Measurements from ENCODE around the gene CHST11. TPM values are rescaled to one million over a fixed set of nuclear protein-coding genes. Genes with fewer than 3 reads are reported as not detected.

CHST11 gene
- total RNA-seq, 2 donors from 2014 or later = 4.6 to 14.5 TPM

GRCh38 chr12:104793968-104794367 lies 337.2 kb downstream of the CHST11 start:
- WGBS, 2 donors = 96 to 100% methylated on average over 1 of the region's 1 CpG
- intact Hi-C loops (cut with DNase I) = no loop called here
- TF ChIP-seq POLR2A (IDR thresholded peaks at IDR 0.05) (no peak), CTCF (IDR thresholded peaks at IDR 0.05) (no peak)

GRCh38 chr12:104796475-104796862 lies 339.7 kb downstream of the CHST11 start:
- DNase-seq = no peak
- no peaks in the 10 kb centered on the region for H3K27me3 ChIP-seq
- ATAC-seq = no peak
- no peaks in the 10 kb centered on the region for H3K9me3 ChIP-seq
- no peak for TF ChIP-seq CTCF (IDR thresholded peaks at IDR 0.05)
- TF ChIP-seq POLR2A (IDR thresholded peaks at IDR 0.05) = no peak
- intact Hi-C loops (cut with DNase I) = no loop called here
- H3K36me3 ChIP-seq (replicated peaks in 1 of 2; ENCODE audit: insufficient read depth in 1 of 2, low read depth in 2 of 2) = no peaks in the 10 kb centered on the region
- no peak overlapping the region for H3K4me3 ChIP-seq
- no peak overlapping the region for H3K27ac ChIP-seq
- H3K4me1 ChIP-seq = peaks cover 23% of the 10 kb centered on the region

More at GRCh38 chr12:104793968-104794367, 337.2 kb downstream of the CHST11 start:
- H3K27me3 ChIP-seq = no peaks in the 10 kb centered on the region
- H3K4me3 ChIP-seq = no peak overlapping the region
- ATAC-seq = no peak
- no peaks in the 10 kb centered on the region for H3K36me3 ChIP-seq (replicated peaks in 1 of 2; ENCODE audit: insufficient read depth in 1 of 2, low read depth in 2 of 2)
- DNase-seq = no peak
- peaks cover 11% of the 10 kb centered on the region for H3K4me1 ChIP-seq
- no peaks in the 10 kb centered on the region for H3K9me3 ChIP-seq
- no peak overlapping the region for H3K27ac ChIP-seq

- no peak overlapping the region for H3K27ac ChIP-seq
- H3K27me3 ChIP-seq = no peaks in the 10 kb centered on the region
- no peaks in the 10 kb centered on the region for H3K36me3 ChIP-seq (replicated peaks in 1 of 2; ENCODE audit: insufficient read depth in 1 of 2, low read depth in 2 of 2)
- no peak for DNase-seq
- intact Hi-C loops (cut with DNase I) = no loop called here
- H3K9me3 ChIP-seq = no peaks in the 10 kb centered on the region
- TF ChIP-seq CTCF (IDR thresholded peaks at IDR 0.05) (no peak), POLR2A (IDR thresholded peaks at IDR 0.05) (no peak)
- 97 to 100% methylated on average over 1 of the region's 1 CpG for WGBS, 2 donors
- H3K4me1 ChIP-seq = peaks cover 17% of the 10 kb centered on the region
- ATAC-seq = no peak
- no peak overlapping the region for H3K4me3 ChIP-seq
These were observed 342.7 kb downstream of the CHST11 start for GRCh38 chr12:104799458-104799857.

GRCh38 chr12:104801005-104801404 lies 344.3 kb downstream of the CHST11 start:
- Histone ChIP-seq H3K9me3 (no peaks in the 10 kb centered on the region), H3K27ac (peak overlapping the region in 2 of 4 donors; percentile 29 to 50), H3K4me1 (peaks cover 17% of the 10 kb centered on the region), H3K36me3 (replicated peaks in 1 of 2; ENCODE audit: insufficient read depth in 1 of 2, low read depth in 2 of 2) (no peaks in the 10 kb centered on the region), H3K27me3 (no peaks in the 10 kb centered on the region), H3K4me3 (no peak overlapping the region)
- intact Hi-C loops (cut with DNase I) = no loop called here
- DNase-seq (peak; percentile 25 to 61 (median 43)), ATAC-seq (peak; percentile 58)
- TF ChIP-seq POLR2A (IDR thresholded peaks at IDR 0.05) = no peak
- TF ChIP-seq CTCF (IDR thresholded peaks at IDR 0.05) = no peak
- WGBS, 2 donors = 29 to 31% methylated on average over 4 of the region's 4 CpGs

- DNase-seq (no peak), ATAC-seq (no peak)
- Histone ChIP-seq H3K4me3 (no peak overlapping the region), H3K4me1 (peaks cover 17% of the 10 kb centered on the region), H3K27ac (peak overlapping the region in 2 of 4 donors; percentile 29 to 50), H3K27me3 (no peaks in the 10 kb centered on the region), H3K36me3 (replicated peaks in 1 of 2; ENCODE audit: insufficient read depth in 1 of 2, low read depth in 2 of 2) (no peaks in the 10 kb centered on the region), H3K9me3 (no peaks in the 10 kb centered on the region)
- TF ChIP-seq CTCF (IDR thresholded peaks at IDR 0.05) (no peak), POLR2A (IDR thresholded peaks at IDR 0.05) (no peak)
- intact Hi-C loops (cut with DNase I) = no loop called here
These were observed 344.7 kb downstream of the CHST11 start for GRCh38 chr12:104801427-104801826.
